ENCODE data around the gene SBNO2. TPM values are rescaled to one million over a fixed set of nuclear protein-coding genes. Genes with fewer than 3 reads are reported as not detected.

The SBNO2 gene
- total and polyA plus RNA-seq, 2 of the 4 experiments (the other 2 are of a cell fraction) = 13.4 to 40.5 TPM

- TF ChIP-seq RAD21 (IDR thresholded peaks at IDR 0.05; ENCODE audit: low read length) (0 out of 2 replicates have a peak, but pooled peaks have one; percentile 5), MAFK (IDR thresholded peaks at IDR 0.05; ENCODE audit: low read depth, low read length) (no peak), BHLHE40 (IDR thresholded peaks at IDR 0.05; ENCODE audit: low read depth, low read length) (peak; percentile 44), CHD1 (IDR thresholded peaks at IDR 0.05; ENCODE audit: low read depth, low read length) (no peak)
These were observed 42.1 kb downstream of the SBNO2 start (continued) for GRCh38 chr19:1131718-1132551.

All from IMR-90 (cell line).